GM19035 (cell line): ENCODE measurements around the gene SLC30A10.
"Not testable (repeated sequence)": the region's sequence is repeated elsewhere in the genome, so short reads cannot be mapped to it uniquely, and the experiment has no call there.

ENCODE experiments used
- ATAC-seq: cut with Tn5 transposase; IDR thresholded peaks from one replicate; pipeline ENCODE4 v1.9.1; 2021; ENCODE audit not compliant: unreplicated experiment

The SLC30A10 gene

DNA sequence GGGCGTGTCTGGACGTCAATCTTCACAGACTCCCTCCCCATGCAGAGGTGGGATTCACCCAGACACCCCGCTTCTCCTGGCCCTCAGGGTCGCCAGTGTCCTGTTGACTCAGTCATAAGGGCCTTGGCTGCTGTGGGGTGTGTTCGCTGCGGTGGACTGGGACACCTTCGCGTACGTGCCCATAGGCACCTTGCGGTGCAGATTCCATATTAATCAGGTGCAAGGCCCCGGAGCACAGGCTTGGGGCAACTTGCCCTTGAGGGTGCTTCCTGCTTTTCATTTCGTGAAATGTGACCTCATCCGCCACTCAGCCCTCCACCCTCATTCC is 398 bp upstream of the SLC30A10 start:
- ATAC-seq, result no peak

DNA sequence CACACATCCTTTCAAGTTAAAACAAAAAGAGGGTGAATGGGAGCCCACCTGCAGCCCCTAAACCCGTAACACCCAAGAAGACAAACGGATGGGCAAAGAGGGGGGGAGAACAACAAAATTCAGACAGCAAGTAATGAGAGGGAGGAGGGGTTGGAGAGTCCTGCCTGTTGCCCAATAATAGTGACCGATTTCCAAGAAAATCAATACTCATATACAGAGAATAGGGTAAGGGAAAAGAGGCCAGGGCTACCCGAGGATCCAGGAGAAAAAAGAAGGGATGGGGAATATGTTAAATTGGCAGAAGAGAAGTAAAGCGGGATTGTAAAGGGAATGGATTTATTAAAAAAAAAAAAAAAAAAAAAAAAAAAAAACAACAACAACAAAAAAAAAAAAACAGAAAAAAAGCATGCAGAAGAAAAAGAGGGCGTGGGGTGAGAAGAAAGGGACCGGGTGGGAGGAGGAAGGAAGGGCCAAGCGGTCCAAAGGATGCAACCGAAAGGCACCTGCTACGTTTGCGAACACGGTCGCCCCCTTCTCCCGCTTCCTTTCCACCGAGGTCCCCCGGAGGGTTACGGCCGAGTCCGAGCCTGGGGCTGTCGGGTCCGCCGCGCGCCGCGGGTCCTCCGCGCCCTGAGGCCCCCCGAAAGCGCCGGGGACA is 930 bp downstream of the SLC30A10 start:
- ATAC-seq, result no peak

DNA sequence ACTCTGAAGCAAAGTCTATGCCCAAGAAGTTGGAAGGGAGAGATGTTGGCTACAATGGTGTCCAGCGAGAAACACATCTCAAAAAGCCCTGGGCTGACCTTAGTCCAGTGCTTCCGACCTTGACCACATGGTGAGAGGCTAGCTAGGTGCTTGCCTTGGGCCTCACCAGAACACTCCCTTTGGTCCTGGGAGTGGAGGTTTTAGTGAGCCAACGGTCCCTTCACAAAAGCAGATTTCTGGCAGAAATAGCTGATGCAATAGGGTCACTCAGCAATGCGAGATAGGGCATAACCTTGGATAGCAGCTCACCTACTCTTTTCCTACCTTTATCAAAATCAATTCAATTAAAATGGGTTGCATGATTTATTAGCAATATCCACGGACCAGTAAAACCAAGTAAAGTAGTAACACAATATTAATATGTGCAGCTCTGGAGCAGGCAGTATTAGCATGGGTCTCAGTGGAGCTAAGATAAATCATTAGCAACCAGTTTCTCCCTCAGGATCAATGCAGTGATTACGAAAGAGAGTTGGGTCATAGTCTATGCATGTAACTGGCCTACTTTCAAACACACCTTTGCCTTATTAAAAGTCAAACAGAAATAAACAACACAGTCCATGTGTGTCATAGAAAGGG is 1.9 kb downstream of the SLC30A10 start:
- no peak for ATAC-seq

DNA sequence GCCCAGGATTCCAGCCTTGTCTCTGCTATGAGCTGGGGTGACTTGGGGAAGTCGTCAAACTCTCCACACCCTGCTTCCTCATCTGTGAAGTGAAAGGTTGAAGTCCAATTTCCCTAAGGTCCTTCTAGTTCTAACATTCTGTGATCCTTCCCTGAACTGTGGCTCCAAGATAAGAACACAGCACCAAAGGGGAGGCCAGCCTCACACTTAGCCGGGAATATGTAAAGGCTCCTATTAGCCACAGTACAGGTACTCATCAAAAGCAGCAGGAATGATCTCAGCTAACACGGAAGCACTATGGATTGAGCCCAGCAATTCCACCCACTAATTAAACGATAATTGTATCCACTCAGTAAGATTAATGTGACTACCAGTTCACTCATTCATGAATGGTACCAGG is 4.0 kb downstream of the SLC30A10 start:
- no peak for ATAC-seq

DNA sequence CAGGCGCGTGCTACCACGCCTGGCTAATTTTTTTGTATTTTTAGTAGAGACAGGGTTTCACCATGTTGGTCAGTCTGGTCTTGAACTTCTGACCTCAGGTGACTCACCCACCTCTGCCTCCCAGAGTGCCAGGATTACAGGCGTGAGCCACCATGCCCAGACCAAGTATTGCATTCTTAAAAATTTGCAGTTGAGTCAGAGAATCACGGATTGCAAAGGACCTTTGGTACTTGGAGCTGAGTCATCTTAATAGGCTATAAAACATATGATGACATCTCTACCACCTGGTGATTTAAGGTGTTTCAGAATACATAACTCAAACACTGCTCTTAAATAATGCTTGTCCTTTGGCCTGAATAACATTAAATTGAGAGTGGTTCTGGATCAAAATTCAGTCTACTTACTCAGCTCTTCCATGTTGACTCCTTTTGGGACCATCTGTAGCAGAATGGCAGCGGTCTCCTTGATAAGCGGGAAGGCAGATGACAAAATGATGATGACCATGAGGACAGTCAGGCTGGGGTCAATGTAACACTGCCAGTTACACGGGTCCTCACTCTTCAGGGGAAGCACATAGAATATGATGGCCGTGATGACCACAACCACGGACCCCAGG is 10.4 kb downstream of the SLC30A10 start:
- ATAC-seq, result no peak

DNA sequence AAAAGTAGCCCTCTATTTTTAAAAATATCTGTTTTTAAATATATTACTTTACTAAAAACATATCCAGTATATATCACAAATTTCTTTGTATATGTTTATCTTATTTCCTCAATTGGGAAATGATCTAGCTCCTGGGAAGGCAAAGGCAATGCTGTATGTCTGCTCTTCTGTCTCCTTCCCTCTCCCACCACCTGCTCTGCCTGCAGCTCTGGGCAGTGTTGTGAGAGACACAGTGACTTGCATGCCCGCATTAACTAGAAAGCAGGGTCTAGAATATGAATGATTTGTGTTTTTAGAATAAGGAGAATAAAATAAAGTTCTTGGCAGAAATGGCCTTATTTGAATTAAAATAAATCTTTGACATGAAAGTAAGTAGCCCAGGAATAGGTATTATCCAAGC is 11.1 kb downstream of the SLC30A10 start:
- no peak for ATAC-seq

DNA sequence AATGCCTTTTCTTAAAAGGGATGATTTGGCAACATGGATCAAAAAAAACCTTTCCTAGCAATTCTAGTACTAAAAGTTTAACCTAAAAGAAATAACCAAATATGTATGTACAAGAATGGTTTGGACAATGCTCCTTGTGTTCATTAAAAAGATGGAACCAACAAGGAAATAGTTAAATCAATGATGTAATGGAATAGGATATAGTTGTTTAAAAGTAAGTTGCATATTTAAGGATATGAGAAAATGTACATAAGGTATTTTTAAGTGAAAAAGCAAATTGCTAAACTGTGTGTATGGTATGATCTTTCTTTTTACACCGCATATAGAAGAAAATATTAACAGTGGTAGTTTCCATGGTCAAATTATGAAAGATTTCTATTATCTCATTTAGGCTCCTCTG is 12.1 kb downstream of the SLC30A10 start:
- ATAC-seq, result no peak

DNA sequence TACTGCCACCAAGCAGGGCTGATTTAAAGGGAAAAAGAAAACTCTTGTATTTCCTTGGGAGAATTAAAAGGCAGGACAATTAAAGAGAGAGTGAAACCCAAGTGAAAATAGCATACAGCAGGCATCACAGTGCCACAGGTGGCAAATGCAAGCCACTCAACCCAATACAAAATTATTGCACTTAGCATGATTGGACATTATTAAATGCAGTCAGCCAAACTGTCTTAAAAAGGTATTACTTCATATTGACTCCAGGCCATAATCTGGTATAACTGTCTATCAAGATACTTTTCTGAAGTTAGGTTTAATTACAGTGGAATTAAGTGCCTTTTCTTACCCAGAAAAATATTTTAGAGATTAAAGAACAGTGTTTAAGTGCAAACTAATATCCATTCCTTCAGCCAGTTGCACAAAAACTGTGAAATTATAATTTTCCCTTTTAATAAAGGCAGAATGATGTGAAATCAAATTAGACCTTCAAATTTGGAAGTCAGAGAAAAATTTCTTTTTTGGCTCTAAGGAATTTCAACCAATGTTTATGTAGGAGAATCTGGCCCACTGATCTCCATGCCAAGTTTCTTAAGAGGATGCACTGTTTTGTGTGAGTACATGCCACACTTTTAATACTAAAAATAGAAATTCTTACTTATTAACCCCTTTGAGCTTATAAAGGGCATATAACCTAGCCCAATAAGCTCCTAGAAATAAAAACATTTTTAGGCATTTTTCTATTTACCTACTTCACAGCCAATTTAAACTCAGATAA is 15.2 kb downstream of the SLC30A10 start:
- no peak for ATAC-seq

DNA sequence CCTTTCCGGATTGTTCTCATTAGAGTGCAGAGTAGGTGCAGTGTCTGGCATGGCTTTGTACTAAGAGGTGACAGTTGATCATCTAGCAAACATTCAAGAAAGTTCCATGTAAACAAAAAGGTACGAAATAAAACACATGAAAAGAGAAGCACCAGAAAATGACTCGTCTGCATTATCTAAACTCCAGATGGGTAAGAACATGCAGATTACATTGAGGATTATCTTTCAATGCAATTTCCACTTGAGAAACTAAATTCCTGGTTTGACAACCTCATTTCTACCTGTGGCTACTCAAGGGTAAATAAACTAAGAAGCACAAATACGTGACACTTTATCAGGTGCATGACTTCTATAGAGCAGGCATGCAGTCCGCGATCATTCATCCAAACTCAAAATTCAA is 17.6 kb downstream of the SLC30A10 start:
- no peak for ATAC-seq

DNA sequence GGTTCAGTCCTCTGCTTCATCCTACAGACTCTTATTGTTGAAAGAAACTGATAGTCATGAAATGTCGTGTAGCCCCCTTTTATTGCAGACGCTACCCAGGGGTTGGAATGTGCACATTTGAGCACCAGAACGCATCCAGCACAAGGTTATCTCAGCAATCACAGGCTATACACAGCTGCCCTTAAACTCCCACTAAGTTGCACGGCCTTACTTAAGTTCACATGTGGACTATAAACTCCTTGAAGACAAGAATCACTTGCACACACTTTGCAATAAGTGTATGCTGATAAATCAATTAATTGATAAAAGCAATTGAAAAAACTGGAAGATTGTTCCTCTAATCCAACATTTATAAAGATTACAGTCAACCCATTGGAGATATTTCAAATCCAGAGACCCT is 18.9 kb downstream of the SLC30A10 start:
- no peak for ATAC-seq

DNA sequence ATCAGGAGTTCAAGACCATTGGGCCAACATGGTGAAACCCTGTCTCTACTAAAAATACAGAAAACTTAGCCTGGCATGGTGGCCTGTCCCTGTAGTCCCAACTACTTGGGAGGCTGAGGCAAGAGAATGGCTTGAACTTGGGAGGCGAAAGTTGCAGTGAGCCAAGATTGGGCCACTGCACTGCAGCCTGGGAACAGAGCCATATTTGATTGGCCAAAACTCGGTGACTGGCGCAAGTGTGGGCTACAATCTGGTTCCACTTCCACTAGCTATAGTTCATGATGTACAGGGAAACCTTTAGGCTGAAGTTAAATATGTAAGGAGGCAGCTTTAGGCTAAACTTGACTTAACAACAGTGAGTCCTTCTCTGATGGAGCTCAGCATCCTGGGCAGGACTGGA is 20.2 kb downstream of the SLC30A10 start:
- no peak for ATAC-seq

DNA sequence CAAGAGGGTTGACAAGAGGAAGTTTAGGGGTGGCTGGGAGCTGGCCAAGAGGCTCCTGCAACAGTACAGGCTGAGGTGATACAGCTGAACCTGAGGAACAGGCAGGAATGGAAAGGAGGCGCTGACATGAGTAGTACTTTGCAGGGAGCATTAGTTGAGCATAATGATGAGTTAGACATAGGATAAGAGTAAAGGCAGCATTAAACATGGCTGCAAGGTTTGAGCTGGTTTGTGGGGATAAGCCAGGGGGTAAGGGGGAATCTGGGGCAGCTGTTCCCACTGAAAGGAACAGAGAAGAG is 20.6 kb downstream of the SLC30A10 start:
- ATAC-seq, result no peak

DNA sequence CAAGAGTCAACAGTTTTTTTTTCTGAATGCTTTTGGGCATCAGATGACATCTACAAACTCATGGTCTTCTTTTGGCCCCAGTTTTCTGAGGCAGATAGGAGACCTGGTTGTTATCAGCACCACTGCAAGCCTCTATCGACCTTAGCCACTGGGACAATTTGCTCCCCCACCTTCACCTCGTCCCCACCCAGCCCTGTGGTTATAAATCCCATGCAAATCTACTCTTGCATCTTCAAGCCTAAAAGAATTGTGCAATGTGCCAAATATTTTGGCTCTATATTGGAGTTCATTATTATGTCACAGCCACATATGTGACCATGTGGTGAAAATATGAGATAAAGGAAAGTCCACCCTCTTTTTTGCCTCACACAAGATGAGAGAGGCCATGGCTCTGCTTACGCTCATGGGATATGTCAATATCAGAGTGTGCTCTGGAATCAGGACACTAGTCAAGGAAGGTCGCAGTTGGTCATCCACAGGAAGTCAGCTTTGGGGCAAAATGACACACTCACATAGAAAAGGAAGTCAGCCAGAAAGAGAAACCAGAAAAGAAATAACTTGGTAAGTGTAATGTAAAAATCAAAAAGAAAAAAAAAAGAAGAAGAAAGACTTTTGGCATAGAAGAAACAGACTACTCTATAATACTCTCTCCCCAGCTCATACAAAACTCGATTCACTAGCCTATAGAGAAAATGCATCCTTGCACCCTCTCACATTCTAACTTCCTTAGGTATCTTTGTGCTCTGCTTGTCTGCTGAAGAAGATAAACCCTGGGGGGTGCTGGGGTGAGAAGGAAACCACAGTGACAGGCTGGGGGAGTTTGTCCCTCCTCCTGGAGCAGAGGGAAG is 21.2 kb downstream of the SLC30A10 start:
- ATAC-seq, result no peak

DNA sequence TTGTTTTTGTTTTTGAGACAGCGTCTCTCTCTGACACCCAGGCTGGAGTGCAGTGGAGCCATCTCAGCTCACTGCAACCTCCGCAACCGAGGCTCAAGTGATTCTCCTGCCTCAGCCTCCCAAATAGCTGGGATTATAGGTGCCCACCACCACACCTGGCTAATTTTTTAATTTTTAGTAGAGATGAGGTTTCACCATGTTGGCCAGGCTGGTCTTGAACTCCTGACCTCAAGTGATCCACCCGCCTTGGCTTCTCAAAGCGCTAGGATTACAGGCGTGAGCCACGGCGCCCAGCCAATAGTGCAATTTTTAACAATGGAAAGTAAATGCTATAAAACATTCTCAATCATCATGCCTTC is 21.8 kb downstream of the SLC30A10 start:
- ATAC-seq, result not testable (repeated sequence)

DNA sequence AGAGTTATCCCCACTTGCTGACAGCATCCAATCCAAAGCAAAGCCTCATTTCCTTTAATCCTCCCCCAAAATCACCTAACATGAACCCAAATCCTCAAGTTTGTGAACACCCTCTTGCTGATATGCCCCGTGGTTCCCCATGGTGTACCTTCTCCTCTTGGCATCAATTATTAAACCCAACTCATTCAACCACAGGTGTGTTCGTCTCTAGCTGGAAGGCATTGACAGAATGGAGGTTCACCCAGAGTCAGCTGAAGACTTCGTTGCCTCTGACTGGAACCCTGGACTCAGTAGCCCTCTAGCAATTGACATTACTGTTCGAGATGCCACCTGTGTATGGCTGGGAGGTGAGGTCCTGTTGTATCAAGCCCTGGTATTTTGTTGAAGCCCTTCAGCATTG is 22.8 kb downstream of the SLC30A10 start:
- no peak for ATAC-seq

DNA sequence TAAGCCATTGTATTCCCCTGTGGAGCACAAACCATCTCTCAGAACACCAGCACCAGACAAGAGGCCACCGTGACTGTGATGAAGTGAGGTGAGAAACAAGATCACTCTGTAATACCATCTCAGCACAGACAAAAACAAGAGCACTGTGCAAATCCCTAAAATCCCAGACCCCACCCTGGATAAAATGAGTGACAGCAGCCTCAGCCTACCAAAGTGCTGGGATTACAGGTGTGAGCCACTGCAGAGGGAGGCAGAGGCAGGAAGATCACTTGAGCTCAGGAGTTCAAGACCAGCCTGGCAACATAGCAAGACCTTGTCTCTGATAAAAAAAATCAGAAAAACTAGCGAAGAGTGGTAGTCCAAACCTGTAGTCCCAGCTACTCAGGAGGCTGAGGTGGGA is 23.4 kb downstream of the SLC30A10 start:
- no peak for ATAC-seq

DNA sequence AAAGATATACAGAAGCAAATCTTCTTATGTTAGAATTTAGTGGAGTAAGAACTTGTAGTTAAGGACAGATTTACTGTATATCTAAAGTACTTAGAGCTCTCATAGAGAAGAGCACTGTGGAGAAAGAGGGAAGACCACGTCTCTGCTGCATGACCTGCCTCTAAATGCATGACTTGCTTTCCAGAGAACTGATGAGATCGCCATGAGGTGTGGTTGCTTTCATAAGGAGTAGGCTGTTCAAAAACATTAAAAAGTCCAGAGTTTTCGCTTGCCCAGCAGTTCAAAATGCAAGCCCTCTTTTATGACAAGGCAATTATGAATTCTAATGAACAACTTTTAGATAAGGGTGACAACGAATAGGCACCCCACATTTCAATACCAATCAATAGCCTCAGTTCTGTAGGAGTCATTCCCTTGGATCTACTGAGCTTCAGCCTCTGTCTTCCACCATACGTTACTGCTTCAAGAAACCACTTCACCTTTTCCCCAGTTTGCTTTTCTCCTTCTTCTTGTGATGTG is 24.9 kb downstream of the SLC30A10 start:
- no peak for ATAC-seq

DNA sequence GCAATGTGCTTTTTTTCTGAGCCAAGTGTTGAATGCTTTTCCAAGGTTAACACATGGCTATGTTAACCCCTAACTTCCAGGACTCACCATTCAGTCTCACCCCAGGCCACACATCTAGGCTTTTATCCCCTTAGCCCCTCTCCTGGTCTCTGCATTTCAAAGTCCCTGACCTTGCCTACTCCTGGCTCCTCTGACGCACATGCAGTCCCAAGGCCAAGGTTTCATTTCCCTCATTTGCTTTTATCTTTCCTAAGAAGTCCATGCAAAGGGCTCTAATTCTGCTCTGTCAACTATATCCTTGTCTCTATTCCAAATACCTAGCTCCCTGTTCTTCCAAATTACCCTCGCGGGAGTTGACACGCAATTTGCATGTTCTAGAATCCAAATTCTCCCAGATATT is 25.4 kb downstream of the SLC30A10 start:
- ATAC-seq, result no peak

DNA sequence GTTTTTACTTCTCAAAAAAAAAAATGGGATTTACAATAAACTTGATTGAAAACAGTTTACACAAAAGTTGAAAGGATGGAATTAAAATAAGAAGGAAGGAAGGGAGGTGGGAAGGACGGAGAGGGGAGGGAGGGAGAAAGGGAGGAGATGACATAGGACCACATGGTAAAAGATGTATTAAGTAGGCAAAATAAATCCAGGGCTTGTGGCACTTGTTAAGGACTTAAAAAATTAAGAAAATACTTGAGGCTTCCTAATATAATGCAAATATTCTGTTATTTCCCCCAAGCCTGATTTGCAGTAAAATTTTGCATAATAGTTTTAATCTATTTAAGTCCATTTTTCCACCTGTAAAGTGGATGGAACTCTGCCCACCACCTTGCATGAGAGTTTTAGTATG is 27.5 kb downstream of the SLC30A10 start:
- no peak for ATAC-seq

DNA sequence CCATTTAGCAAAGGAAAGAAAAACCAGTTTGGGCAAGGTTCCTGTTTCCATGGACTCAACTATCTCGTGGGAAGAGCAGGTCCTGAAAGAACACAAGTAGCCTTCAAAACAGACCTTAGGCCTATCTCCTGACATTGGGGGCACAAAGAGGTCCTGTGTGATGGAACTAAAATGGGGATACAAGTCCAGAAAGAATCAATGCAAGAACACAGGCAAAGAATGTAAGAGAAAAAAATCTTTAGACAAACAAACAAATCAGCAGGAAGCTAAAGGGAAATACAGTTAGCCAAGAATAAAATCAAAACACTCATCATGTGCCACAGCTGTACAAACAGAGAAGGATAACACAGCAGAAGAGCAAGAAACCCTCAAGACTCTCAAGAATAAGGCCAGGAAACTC is 28.2 kb downstream of the SLC30A10 start:
- no peak for ATAC-seq

DNA sequence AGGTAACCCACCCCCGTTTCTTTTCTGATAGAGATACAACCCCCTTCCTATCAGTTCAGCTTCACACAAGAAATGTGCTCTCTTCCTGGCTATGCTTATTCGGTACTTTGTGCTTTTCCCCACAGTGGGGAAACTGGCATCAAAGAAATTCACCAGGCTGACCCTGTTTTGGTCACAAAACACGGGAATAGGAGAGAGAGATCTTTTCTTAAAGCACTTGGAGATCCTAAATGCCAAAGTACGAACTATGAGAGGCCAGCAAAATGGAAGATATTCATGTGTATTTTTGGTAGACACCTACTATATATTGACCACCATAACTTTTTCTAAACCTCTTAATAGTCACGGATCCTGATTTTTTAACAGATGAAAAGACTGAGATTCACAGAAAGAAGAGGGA is 30.0 kb downstream of the SLC30A10 start:
- ATAC-seq, result no peak
